Caki2 (cell line): ENCODE data around the gene MRPS14. TPM values are rescaled to one million over a fixed set of nuclear protein-coding genes. Genes with fewer than 3 reads are reported as not detected.

ENCODE experiments used
- DNase-seq: peaks from one replicate; pipeline ENCODE4 v3.0.0-alpha.2; 2015; ENCODE audit warnings: low read depth
- in situ Hi-C: cut with HindIII; loops from 2 replicates; pipeline ENCODE4 v1.10.0; 2016; ENCODE audit warnings: low sequenced_read_pairs, low pct_unique_long_range_greater_than_20kb, mixed read lengths
- total RNA-seq: library from RNA; depleted of rRNA; stranded (reverse); fragments of >200 nt; shearing (Covaris generic); gene quantifications from 2 replicates; pipeline ENCODE4 v1.2.3, GENCODE V29; 2014; ENCODE audit warnings: low replicate concordance; rRNA removed

MRPS14 gene
- total RNA-seq, 1 experiment from 2014 or later = 17.6 TPM

DNA sequence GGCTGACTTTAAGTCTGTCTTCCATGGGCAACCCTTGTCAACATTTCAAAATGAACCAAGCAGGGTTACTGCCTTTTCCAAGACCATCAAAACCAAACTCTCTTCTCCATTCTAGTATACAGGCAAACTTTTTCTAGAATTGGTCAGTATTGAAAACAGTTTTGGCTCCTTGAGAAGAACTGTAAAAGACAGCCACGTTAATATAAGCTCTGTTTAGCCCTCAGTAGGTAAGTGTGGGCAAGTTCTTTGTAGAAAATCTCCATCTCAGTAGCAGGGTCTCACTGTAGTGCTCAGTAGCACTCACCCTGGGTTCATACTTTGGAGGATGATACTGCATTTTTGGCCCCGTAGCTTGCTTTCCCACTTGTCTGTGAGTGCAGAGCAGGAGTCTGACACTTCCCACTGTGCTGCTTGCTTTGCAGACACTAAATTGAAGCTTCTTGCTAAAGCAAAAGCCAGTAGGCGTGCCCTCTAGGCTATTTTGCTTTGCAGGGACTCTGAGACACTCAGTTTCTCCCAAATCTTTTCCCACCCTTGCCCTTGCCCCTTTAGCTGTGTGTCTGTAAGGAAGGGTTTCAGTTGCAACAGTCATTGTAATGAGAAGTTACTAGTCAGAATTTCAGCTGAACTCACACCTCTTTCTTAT lies 57.7 kb downstream of the MRPS14 start:
- in situ Hi-C loops = no loop called here

DNA sequence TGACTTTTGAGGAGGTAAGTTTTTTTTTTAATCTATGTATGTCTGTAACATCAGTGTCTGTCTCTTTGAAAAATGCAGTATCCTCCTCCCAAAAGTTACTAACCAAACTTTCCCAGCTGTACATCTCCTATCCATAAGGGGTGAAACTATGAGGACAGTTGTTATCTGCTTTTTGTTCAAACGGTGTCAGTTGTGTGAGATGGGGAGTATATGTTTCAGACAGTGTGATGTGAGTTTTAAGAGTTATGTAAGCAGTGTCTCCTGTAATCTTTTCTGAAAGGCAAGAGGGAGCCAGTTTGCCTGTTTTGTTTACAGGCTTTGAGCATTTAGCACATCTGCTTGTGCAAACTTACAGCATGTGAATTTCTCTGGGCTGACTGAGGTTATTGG lies 58.3 kb downstream of the MRPS14 start:
- no peak for DNase-seq
- in situ Hi-C loops = no loop called here

More for the DNA sequence above, 57.7 kb downstream of the MRPS14 start:
- no peak for DNase-seq

- in situ Hi-C loops = no loop called here
- DNase-seq = no peak
Observed at GRCh38 chr1:174964261-174964971, 58.8 kb downstream of the MRPS14 start.

- DNase-seq = no peak
- in situ Hi-C loops = no loop called here
Observed at GRCh38 chr1:174963529-174964125, 59.6 kb downstream of the MRPS14 start.

Other genes starting within 250 kb of the MRPS14 start
- 120 and 196 TPM in 2 replicates for gene CACYBP, start 23.5 kb downstream of the MRPS14 start, total RNA-seq
- gene TNN, start 44.4 kb upstream of the MRPS14 start, total RNA-seq = 0.07 TPM in 1 of 2 replicates, not detected in the other
- 0.98 and 2.0 TPM in 2 replicates for gene KIAA0040, start 169.4 kb upstream of the MRPS14 start, total RNA-seq